Activated T-helper 1 cell treated with anti-CD3 and anti-CD28 coated beads, Interleukin-12 subunit alpha, Interleukin-12 subunit beta, Interleukin-2, Interleukin-4 antibody, amounts not matched to agents 30 ng/mL and 10 ng/mL and 1 ng/mL, durations not matched to agents 14 hours and 24 hours and 36 hours (primary cell): ENCODE measurements around the gene PEX12. TPM values are rescaled to one million over a fixed set of nuclear protein-coding genes. Genes with fewer than 3 reads are reported as not detected.
"Not testable (repeated sequence)": the region's sequence is repeated elsewhere in the genome, so short reads cannot be mapped to it uniquely, and the experiment has no call there.

ENCODE experiments used
- DNase-seq: peaks from one replicate; pipeline ENCODE4 v3.0.0; 2021; ENCODE audit warnings: low spot score
- H3K27ac Mint-ChIP-seq: one replicate; pipeline ENCODE4 v1.8.0; 2021; ENCODE audit warnings: mild to moderate bottlenecking, mixed read lengths
- H3K27me3 Mint-ChIP-seq: one replicate; pipeline ENCODE4 v1.8.0; 2022; ENCODE audit warnings: mild to moderate bottlenecking, moderate library complexity, mixed read lengths; ENCODE audit not compliant: insufficient read depth
- H3K36me3 Mint-ChIP-seq: one replicate; pipeline ENCODE4 v1.8.0; 2021; ENCODE audit warnings: low read depth, mixed read lengths
- H3K4me1 Mint-ChIP-seq: one replicate; pipeline ENCODE4 v1.8.0; 2021; ENCODE audit warnings: low read depth, mixed read lengths
- H3K4me3 Mint-ChIP-seq: one replicate; pipeline ENCODE4 v1.8.0; 2021; ENCODE audit warnings: mild to moderate bottlenecking, moderate library complexity, mixed read lengths
- H3K9me3 Mint-ChIP-seq: one replicate; pipeline ENCODE4 v1.8.0; 2021; ENCODE audit warnings: mixed read lengths
- intact Hi-C: fragments of 100-400 bp; cut with micrococcal nuclease; formaldehyde crosslinking; loops from one replicate; pipeline ENCODE4 v1.15.1; 2024
- total RNA-seq: library from RNA; stranded (reverse); gene quantifications from 2 replicates; pipeline ENCODE4 v1.2.3, GENCODE V29; 2022

Gene PEX12
- total RNA-seq, 1 donor from 2014 or later = 5.9 TPM

DNA sequence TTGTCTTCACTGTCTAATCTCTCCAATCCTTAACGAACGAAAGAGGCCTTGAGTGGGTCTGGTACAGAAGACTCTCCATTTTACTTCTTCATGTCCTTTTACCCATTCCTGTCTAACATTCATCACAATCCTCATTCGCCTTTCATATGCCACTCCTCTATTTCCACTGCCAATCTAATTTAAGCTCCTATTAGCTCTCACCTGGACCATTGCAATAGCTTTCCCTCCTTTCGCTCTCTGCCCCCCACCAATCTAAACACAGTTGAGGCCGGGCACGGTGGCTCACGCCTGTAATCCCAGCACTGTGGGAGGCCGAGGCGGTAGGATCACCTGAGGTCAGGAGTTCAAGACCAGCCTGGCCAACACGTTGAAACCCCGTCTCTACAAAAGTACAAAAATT, 11.4 kb downstream of the PEX12 start:
- H3K27me3 Mint-ChIP-seq = peaks cover 8% of the 10 kb centered on the region
- DNase-seq = no peak
- peaks cover 7% of the 10 kb centered on the region for H3K36me3 Mint-ChIP-seq
- H3K27ac Mint-ChIP-seq = no peak overlapping the region
- no peaks in the 10 kb centered on the region for H3K9me3 Mint-ChIP-seq
- H3K4me3 Mint-ChIP-seq = peak overlapping the region; percentile 85
- H3K4me1 Mint-ChIP-seq = peaks cover 28% of the 10 kb centered on the region
- intact Hi-C loops = no loop called here

DNA sequence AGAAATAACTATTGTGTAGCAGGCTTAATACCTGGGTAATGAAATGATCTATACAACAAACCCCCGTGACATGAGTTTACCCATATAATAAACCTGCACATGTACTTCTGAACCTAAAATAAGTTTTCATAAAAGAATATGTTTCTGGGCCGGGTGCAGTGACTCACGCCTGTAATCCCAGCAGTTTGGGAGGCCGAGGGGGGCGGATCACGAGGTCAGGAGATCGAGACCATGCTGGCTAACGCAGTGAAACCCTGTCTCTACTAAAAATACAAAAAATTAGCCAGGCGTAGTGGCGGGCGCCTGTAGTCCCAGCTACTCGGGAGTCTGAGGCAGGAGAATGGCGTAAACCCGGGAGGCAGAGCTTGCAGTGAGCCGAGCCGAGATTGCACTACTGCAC, 15.2 kb downstream of the PEX12 start:
- peaks cover 19% of the 10 kb centered on the region for H3K27me3 Mint-ChIP-seq
- H3K4me3 Mint-ChIP-seq, intact Hi-C loops, H3K4me1 Mint-ChIP-seq, H3K36me3 Mint-ChIP-seq, H3K27ac Mint-ChIP-seq, H3K9me3 Mint-ChIP-seq, DNase-seq: not testable (repeated sequence)

GRCh38 chr17:35560703-35561102, 17.7 kb downstream of the PEX12 start, which contains the start of gene SLFN14:
SLFN14 (minus strand) TSS chr17:35560819; CDS start chr17:35558062, 2,757 bp downstream.
- intact Hi-C loops = no loop called here
- peaks cover 4% of the 10 kb centered on the region for H3K4me1 Mint-ChIP-seq
- H3K4me3 Mint-ChIP-seq = no peak within 1 kb of the TSS
- no peaks in the 10 kb centered on the region for H3K36me3 Mint-ChIP-seq
- peaks cover 14% of the 10 kb centered on the region for H3K27me3 Mint-ChIP-seq
- H3K27ac Mint-ChIP-seq = peak within 1 kb of the TSS; percentile 67
- DNase-seq = no peak
- no peaks in the 10 kb centered on the region for H3K9me3 Mint-ChIP-seq

DNA sequence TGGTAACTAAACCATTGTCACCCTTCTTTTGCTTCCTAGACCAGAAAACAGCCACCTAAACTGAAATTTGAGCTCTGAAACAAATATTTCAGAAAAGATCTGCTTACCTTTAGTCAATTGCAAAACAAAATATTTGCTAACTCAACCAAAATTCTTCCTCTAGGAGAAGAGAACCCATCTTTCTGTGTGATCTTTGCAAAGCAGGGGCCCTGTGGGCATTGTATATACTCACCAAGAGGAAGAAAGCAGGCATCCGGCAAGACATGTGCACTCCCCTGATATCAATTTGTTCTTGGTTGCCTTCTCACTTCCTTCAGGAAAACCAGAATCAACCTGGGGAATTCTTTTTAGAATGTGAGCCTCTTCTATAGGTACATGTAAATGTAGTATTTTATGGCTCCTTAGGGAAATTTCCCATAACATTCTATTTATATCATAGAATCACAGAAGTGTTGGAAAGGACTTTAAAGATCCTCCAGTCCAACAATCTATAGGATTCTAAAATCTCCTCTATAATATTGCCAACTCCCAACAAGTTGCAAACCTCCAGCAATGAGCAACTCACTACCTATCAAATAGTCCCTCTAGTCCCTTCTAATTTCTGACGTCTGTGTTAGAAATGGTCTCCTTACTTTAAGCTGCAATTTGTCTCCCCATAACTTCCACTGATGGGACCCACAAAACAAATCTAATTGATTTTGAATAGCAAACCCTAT, 18.7 kb downstream of the PEX12 start:
- Mint-ChIP-seq H3K9me3 (no peaks in the 10 kb centered on the region), H3K4me1 (peaks cover 4% of the 10 kb centered on the region), H3K4me3 (no peak overlapping the region), H3K36me3 (no peaks in the 10 kb centered on the region), H3K27ac (no peak overlapping the region), H3K27me3 (peaks cover 14% of the 10 kb centered on the region)
- intact Hi-C loops = no loop called here
- no peak for DNase-seq

- Mint-ChIP-seq H3K36me3 (no peaks in the 10 kb centered on the region), H3K27ac (no peak overlapping the region), H3K9me3 (no peaks in the 10 kb centered on the region), H3K27me3 (peaks cover 18% of the 10 kb centered on the region), H3K4me3 (no peak overlapping the region), H3K4me1 (peaks cover 4% of the 10 kb centered on the region)
- intact Hi-C loops = no loop called here
- DNase-seq = no peak
Observed at GRCh38 chr17:35557353-35557752, 21.0 kb downstream of the PEX12 start.

GRCh38 chr17:35555691-35556090, 22.7 kb downstream of the PEX12 start:
- Mint-ChIP-seq H3K27ac (no peak overlapping the region), H3K4me1 (peaks cover 1% of the 10 kb centered on the region), H3K27me3 (peaks cover 19% of the 10 kb centered on the region), H3K9me3 (no peaks in the 10 kb centered on the region), H3K36me3 (no peaks in the 10 kb centered on the region), H3K4me3 (no peak overlapping the region)
- DNase-seq = no peak
- intact Hi-C loops = no loop called here

- Mint-ChIP-seq H3K27me3 (peaks cover 18% of the 10 kb centered on the region), H3K4me1 (peaks cover 5% of the 10 kb centered on the region), H3K9me3 (no peaks in the 10 kb centered on the region), H3K27ac (no peak overlapping the region), H3K36me3 (no peaks in the 10 kb centered on the region), H3K4me3 (no peak overlapping the region)
- intact Hi-C loops = no loop called here
- no peak for DNase-seq
Observed at GRCh38 chr17:35554668-35555067, 23.7 kb downstream of the PEX12 start.

DNA sequence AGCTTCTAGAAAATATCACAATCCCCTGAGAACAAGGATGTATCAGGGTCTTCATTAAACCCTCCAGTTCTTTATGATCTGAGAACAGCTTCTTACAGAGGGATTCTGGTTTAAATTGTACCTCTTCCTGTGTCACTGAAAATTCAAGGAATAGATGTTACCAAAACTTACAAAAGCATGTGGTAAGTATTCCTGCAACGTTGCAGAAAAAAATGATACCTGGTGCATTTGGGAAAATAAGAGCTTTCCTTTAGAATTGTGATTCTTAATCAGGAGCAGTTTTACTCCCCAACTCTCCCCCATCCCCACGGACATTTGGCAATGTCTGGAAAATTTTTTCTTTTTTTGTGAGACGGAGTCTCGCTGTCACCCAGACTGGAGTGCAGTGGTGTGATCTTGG, 25.1 kb downstream of the PEX12 start:
- DNase-seq = no peak
- no peaks in the 10 kb centered on the region for H3K9me3 Mint-ChIP-seq
- peaks cover 17% of the 10 kb centered on the region for H3K4me1 Mint-ChIP-seq
- peaks cover 14% of the 10 kb centered on the region for H3K27me3 Mint-ChIP-seq
- H3K36me3 Mint-ChIP-seq = no peaks in the 10 kb centered on the region
- no peak overlapping the region for H3K27ac Mint-ChIP-seq
- no peak overlapping the region for H3K4me3 Mint-ChIP-seq
- intact Hi-C loops = no loop called here

DNA sequence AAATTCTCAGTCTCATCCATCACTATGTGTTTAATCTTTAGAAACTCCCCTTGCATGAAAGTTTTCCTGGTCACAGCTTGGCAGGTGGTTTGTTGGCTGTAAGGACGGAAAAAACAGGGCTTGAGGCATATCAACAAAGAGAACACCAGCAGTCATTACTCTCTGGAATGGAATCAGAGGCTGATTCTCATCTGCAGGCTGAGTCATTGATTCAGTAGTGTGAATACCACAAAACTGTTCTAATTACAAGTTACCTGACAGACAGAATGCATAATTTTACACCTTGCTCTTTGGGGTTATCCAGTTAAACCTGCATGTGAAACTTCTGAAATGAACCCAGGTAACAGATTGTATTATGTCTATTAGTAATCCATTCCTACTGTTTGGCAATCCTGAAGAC, 29.4 kb downstream of the PEX12 start:
- H3K9me3 Mint-ChIP-seq = no peaks in the 10 kb centered on the region
- H3K36me3 Mint-ChIP-seq = peaks cover 2% of the 10 kb centered on the region
- H3K27ac Mint-ChIP-seq = no peak overlapping the region
- peaks cover 27% of the 10 kb centered on the region for H3K4me1 Mint-ChIP-seq
- intact Hi-C loops = no loop called here
- H3K27me3 Mint-ChIP-seq = peaks cover 15% of the 10 kb centered on the region
- no peak for DNase-seq
- no peak overlapping the region for H3K4me3 Mint-ChIP-seq

DNA sequence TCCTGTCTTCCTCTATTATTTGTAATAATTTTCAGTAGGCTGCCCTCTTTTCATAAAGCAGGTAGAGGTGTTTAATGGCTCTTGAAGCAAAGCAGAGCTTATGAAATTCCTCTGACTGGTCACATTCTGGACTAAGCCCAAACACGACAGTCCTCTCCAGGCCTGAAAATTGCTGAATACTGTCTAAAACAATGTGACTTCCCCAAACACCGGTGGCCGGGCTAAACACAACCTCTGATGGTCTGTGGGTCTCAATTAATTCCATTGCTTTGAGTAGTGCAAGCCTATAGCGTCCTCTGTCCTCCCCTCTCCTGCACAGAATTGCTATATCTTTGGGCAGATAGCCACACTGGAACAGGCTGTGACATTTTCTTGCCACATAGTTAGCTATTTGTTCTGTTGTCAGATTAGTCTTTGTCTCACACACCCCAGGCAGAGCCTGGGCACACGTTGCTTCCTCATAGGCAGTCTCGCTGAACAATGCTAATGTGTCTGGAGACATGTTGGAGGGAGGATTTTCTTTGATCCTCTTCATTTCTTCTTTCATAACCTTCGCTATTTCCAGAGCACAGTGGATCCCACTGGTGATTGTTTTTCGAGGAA, 30.1 kb downstream of the PEX12 start:
- Mint-ChIP-seq H3K4me1 (peaks cover 30% of the 10 kb centered on the region), H3K9me3 (no peaks in the 10 kb centered on the region), H3K27ac (no peak overlapping the region), H3K36me3 (peaks cover 3% of the 10 kb centered on the region), H3K27me3 (peaks cover 11% of the 10 kb centered on the region), H3K4me3 (no peak overlapping the region)
- intact Hi-C loops = no loop called here
- no peak for DNase-seq

GRCh38 chr17:35546487-35546886, 31.9 kb downstream of the PEX12 start:
- Mint-ChIP-seq H3K4me1 (peaks cover 35% of the 10 kb centered on the region), H3K27me3 (peaks cover 5% of the 10 kb centered on the region), H3K36me3 (peaks cover 3% of the 10 kb centered on the region), H3K27ac (no peak overlapping the region), H3K4me3 (no peak overlapping the region), H3K9me3 (no peaks in the 10 kb centered on the region)
- intact Hi-C loops = no loop called here
- no peak for DNase-seq

DNA sequence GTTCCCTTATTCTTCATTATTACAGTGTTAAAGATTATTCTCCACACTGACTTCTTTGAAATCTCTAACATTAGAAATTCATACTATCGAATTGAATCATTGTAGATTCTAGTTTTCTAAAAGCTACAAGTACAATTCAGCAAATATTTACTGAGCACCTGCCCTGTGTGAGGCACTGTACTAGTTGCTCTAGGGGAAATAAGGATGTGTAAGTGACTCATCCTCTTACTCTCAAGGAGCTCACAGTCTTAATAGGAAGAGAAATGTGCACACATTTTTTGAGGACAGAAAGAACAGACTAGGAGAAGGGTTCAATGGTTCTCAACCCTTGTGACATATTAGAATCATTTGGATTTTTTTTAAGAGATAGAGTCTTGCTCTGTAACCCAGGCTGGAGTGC, 33.2 kb downstream of the PEX12 start:
- H3K4me3 Mint-ChIP-seq = no peak overlapping the region
- H3K27ac Mint-ChIP-seq = no peak overlapping the region
- peaks cover 3% of the 10 kb centered on the region for H3K36me3 Mint-ChIP-seq
- H3K27me3 Mint-ChIP-seq = peaks cover 5% of the 10 kb centered on the region
- intact Hi-C loops = no loop called here
- H3K4me1 Mint-ChIP-seq = peaks cover 47% of the 10 kb centered on the region
- no peak for DNase-seq
- H3K9me3 Mint-ChIP-seq = no peaks in the 10 kb centered on the region

DNA sequence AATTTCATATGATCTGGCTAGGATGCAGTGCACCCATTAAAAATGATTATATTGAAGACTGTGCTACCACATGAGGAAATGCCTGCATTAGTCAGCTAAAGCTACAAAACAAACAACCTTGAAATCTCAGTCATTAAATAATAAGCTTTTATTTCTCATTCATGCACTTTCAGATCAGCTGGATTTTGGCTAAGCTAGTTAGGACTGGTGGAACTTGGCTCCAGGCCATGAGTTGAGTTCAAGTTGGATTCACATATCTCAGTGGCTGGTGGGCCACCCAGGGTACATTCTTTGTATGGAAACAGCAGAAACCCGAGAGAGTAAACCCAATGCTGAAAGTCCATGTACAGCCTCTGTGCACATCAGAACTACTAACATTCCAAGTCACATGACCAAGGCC, 34.5 kb downstream of the PEX12 start:
- peaks cover 3% of the 10 kb centered on the region for H3K36me3 Mint-ChIP-seq
- H3K4me1 Mint-ChIP-seq = peaks cover 48% of the 10 kb centered on the region
- intact Hi-C loops = no loop called here

More for the DNA sequence above, 34.5 kb downstream of the PEX12 start:
- peaks cover 5% of the 10 kb centered on the region for H3K27me3 Mint-ChIP-seq
- H3K9me3 Mint-ChIP-seq = no peaks in the 10 kb centered on the region
- no peak overlapping the region for H3K4me3 Mint-ChIP-seq
- no peak for DNase-seq
- no peak overlapping the region for H3K27ac Mint-ChIP-seq
